Anterior cingulate cortex (tissue), 58 donors: Measurements from ENCODE around the gene NOTUM.
"Not testable (repeated sequence)": the region's sequence is repeated elsewhere in the genome, so short reads cannot be mapped to it uniquely, and the experiment has no call there.

ENCODE experiments used
- DNase-seq, 58 donors: peaks; one replicate each; lab custom pipeline; 2025; lab: John Stamatoyannopoulos, UW

NOTUM gene

GRCh38 chr17:81996757-81997441 lies 35.9 kb upstream of the NOTUM start:
- DNase-seq, result no peak

- no peak for DNase-seq
Observed at GRCh38 chr17:81996232-81996756, 35.3 kb upstream of the NOTUM start.

- no peak for DNase-seq
Observed at GRCh38 chr17:81995463-81996231, 34.7 kb upstream of the NOTUM start.

- no peak for DNase-seq
Observed at GRCh38 chr17:81994593-81995462, 33.8 kb upstream of the NOTUM start.

GRCh38 chr17:81993729-81994592 lies 33.0 kb upstream of the NOTUM start:
- no peak for DNase-seq

GRCh38 chr17:81992306-81993102 lies 31.5 kb upstream of the NOTUM start:
- DNase-seq, result no peak

- DNase-seq, result peak in 45 of 58 donors; percentile 18 to 80 (median 60)
Observed at GRCh38 chr17:81991684-81992305, 30.8 kb upstream of the NOTUM start.

GRCh38 chr17:81990836-81991683 lies 30.1 kb upstream of the NOTUM start:
- DNase-seq, result no peak

- no peak for DNase-seq
Observed at GRCh38 chr17:81987161-81987770, 26.3 kb upstream of the NOTUM start.

- no peak for DNase-seq
Observed at GRCh38 chr17:81986606-81987005, 25.6 kb upstream of the NOTUM start.

- DNase-seq, result no peak
Observed at GRCh38 chr17:81984773-81985410, 23.9 kb upstream of the NOTUM start.

GRCh38 chr17:81983639-81984373 lies 22.8 kb upstream of the NOTUM start:
- DNase-seq, result no peak

- no peak for DNase-seq
Observed at GRCh38 chr17:81983011-81983638, 22.1 kb upstream of the NOTUM start.

GRCh38 chr17:81981511-81981910 lies 20.5 kb upstream of the NOTUM start:
- DNase-seq, result not testable (repeated sequence)

GRCh38 chr17:81980707-81981343 lies 19.8 kb upstream of the NOTUM start:
- no peak for DNase-seq
